HEK293 (cell line): Measurements from ENCODE around the gene LRP1.

Source experiments
- CTCF ChIA-PET: fragments of 350-600 bp; formaldehyde crosslinking; extraction: SDS; loops from one replicate; lab custom pipeline; 2021; ENCODE audit warnings: antibody characterized with exemption; lab: Yijun Ruan, JAX
- POLR2A ChIA-PET: fragments of 300-600 bp; formaldehyde crosslinking; extraction: SDS; loops from one replicate; lab custom pipeline; 2020; ENCODE audit warnings: antibody characterized with exemption, inconsistent platforms; lab: Yijun Ruan, JAX
- H3K27ac ChIP-seq: fragments of 200-500 bp; sonication (Bioruptor generic); 2 replicates; pipeline ENCODE4 v1.5.1; 2014; ENCODE audit warnings: low read depth, low read length, control low read depth, inconsistent platforms; ENCODE audit errors: extremely low read depth
- H3K36me3 ChIP-seq, 2 experiments: fragments of 200-500 bp in 1 of 2; sonication (Bioruptor generic) in 1 of 2; 1 replicate in 1 of 2; 2 replicates in 1 of 2; pipeline ENCODE4 v1.5.1; 2014 to 2017; ENCODE audit warnings: inconsistent platforms in 2 of 2, low read length in 2 of 2; ENCODE audit not compliant: control insufficient read depth in 2 of 2, insufficient read depth in 1 of 2
- H3K4me1 ChIP-seq: fragments of 200-500 bp; sonication (Bioruptor generic); 2 replicates; pipeline ENCODE4 v1.5.1; 2014; ENCODE audit warnings: mild to moderate bottlenecking, low read length, inconsistent platforms; ENCODE audit not compliant: control insufficient read depth, insufficient read depth
- H3K4me3 ChIP-seq: 2 replicates; pipeline ENCODE4 v1.5.1; 2011; ENCODE audit warnings: low read depth, mild to moderate bottlenecking, control low read depth, low read length, moderate library complexity
- H3K9me3 ChIP-seq: fragments of 200-500 bp; sonication (Bioruptor generic); 2 replicates; pipeline ENCODE4 v1.5.1; 2014; ENCODE audit warnings: low read depth, low read length, inconsistent platforms; ENCODE audit not compliant: control insufficient read depth, insufficient read depth
- EGR2 ChIP-seq: fragments of 450-650 bp; formaldehyde crosslinking; IDR thresholded peaks from 2 replicates; pipeline ENCODE4 v1.5.1; 2016; ENCODE audit warnings: low read depth, missing biosample characterization, missing genetic modification characterization
- HOXC10 ChIP-seq: sonication (generic); formaldehyde crosslinking; IDR thresholded peaks from 2 replicates; pipeline ENCODE4 v1.8.1; 2023; ENCODE audit warnings: mild to moderate bottlenecking, missing genetic modification reagents
- KLF9 ChIP-seq: fragments of 450-650 bp; formaldehyde crosslinking; IDR thresholded peaks from 2 replicates; pipeline ENCODE4 v1.5.1; 2016; ENCODE audit warnings: missing biosample characterization, missing genetic modification characterization, low read depth
- OVOL3 ChIP-seq: fragments of 450-650 bp; formaldehyde crosslinking; IDR thresholded peaks from 2 replicates; pipeline ENCODE4 v1.5.1; 2016; ENCODE audit warnings: missing biosample characterization, missing genetic modification characterization
- SP7 ChIP-seq: fragments of 450-650 bp; formaldehyde crosslinking; IDR thresholded peaks from 2 replicates; pipeline ENCODE4 v1.5.1; 2016; ENCODE audit warnings: missing biosample characterization, missing genetic modification characterization
- ZBTB48 ChIP-seq: fragments of 450-650 bp; formaldehyde crosslinking; IDR thresholded peaks from 2 replicates; pipeline ENCODE4 v1.5.1; 2016; ENCODE audit warnings: missing biosample characterization, missing genetic modification characterization
- ZBTB7A ChIP-seq: fragments of 450-650 bp; formaldehyde crosslinking; IDR thresholded peaks from 2 replicates; pipeline ENCODE4 v1.5.1; 2016; ENCODE audit warnings: low read depth, missing biosample characterization, missing genetic modification characterization
- ZFHX2 ChIP-seq: fragments of 450-650 bp; formaldehyde crosslinking; conservative IDR thresholded peaks from 2 replicates; pipeline ENCODE4 v1.5.1; 2016; ENCODE audit warnings: missing biosample characterization, missing genetic modification characterization
- ZNF10 ChIP-seq: fragments of 450-650 bp; formaldehyde crosslinking; IDR thresholded peaks from 2 replicates; pipeline ENCODE4 v1.5.1; 2017; ENCODE audit warnings: missing biosample characterization, missing genetic modification characterization
- ZNF157 ChIP-seq: fragments of 450-650 bp; formaldehyde crosslinking; IDR thresholded peaks from 2 replicates; pipeline ENCODE4 v1.5.1; 2016; ENCODE audit warnings: missing biosample characterization, missing genetic modification characterization
- ZNF211 ChIP-seq: fragments of 450-650 bp; formaldehyde crosslinking; IDR thresholded peaks from 2 replicates; pipeline ENCODE4 v1.5.1; 2016; ENCODE audit warnings: low read depth, missing biosample characterization, missing genetic modification characterization
- ZNF248 ChIP-seq: fragments of 450-650 bp; formaldehyde crosslinking; IDR thresholded peaks from 2 replicates; pipeline ENCODE4 v1.5.1; 2017; ENCODE audit warnings: missing biosample characterization, missing genetic modification characterization
- ZNF311 ChIP-seq: fragments of 450-650 bp; formaldehyde crosslinking; IDR thresholded peaks from 2 replicates; pipeline ENCODE4 v1.5.1; 2017; ENCODE audit warnings: missing biosample characterization, missing genetic modification characterization, borderline replicate concordance
- ZNF341 ChIP-seq: fragments of 450-650 bp; formaldehyde crosslinking; IDR thresholded peaks from 2 replicates; pipeline ENCODE4; 2016; ENCODE audit warnings: low read depth, missing biosample characterization, missing genetic modification characterization
- ZNF473 ChIP-seq: fragments of 450-650 bp; formaldehyde crosslinking; IDR thresholded peaks from 2 replicates; pipeline ENCODE4 v1.5.1; 2017; ENCODE audit warnings: missing biosample characterization, missing genetic modification characterization
- ZNF561 ChIP-seq: fragments of 450-650 bp; IDR thresholded peaks from 2 replicates; pipeline ENCODE4 v1.5.1; 2018; ENCODE audit warnings: missing biosample characterization, missing genetic modification characterization, borderline replicate concordance
- ZNF626 ChIP-seq: fragments of 450-650 bp; sonication (Bioruptor Pico); formaldehyde crosslinking; IDR thresholded peaks from 2 replicates; pipeline ENCODE4 v1.5.1; 2018; ENCODE audit warnings: missing biosample characterization, missing genetic modification characterization, inconsistent platforms
- ZNF654 ChIP-seq: fragments of 450-650 bp; formaldehyde crosslinking; IDR thresholded peaks from 2 replicates; pipeline ENCODE4 v1.5.1; 2016; ENCODE audit warnings: low read depth, missing biosample characterization, missing genetic modification characterization
- ZNF658 ChIP-seq: fragments of 450-650 bp; formaldehyde crosslinking; IDR thresholded peaks from 2 replicates; pipeline ENCODE4; 2016; ENCODE audit warnings: missing biosample characterization, missing genetic modification characterization
- ZNF670 ChIP-seq: fragments of 450-650 bp; formaldehyde crosslinking; IDR thresholded peaks from 2 replicates; pipeline ENCODE4 v1.5.1; 2016; ENCODE audit warnings: missing biosample characterization, missing genetic modification characterization, low read depth
- TF ChIP-seq, protein P1 (sequence below): fragments of 450-650 bp; formaldehyde crosslinking; IDR thresholded peaks from 2 replicates; pipeline ENCODE4 v1.5.1; 2016; ENCODE audit warnings: missing biosample characterization, missing genetic modification characterization
- TF ChIP-seq, protein P2 (sequence below): fragments of 450-650 bp; formaldehyde crosslinking; IDR thresholded peaks from 2 replicates; pipeline ENCODE4 v1.5.1; 2016; ENCODE audit warnings: missing biosample characterization, missing genetic modification characterization
- TF ChIP-seq, protein P3 (sequence below): fragments of 450-650 bp; formaldehyde crosslinking; IDR thresholded peaks from 2 replicates; pipeline ENCODE4 v1.5.1; 2016; ENCODE audit warnings: missing biosample characterization, missing genetic modification characterization, borderline replicate concordance
- TF ChIP-seq, protein P4 (sequence below): fragments of 450-650 bp; formaldehyde crosslinking; IDR thresholded peaks from 2 replicates; pipeline ENCODE4 v1.5.1; 2016; ENCODE audit warnings: missing biosample characterization, missing genetic modification characterization
- TF ChIP-seq, protein P5 (sequence below): fragments of 450-650 bp; formaldehyde crosslinking; IDR thresholded peaks from 2 replicates; pipeline ENCODE4 v1.5.1; 2016; ENCODE audit warnings: missing biosample characterization, missing genetic modification characterization

LRP1 gene

DNA sequence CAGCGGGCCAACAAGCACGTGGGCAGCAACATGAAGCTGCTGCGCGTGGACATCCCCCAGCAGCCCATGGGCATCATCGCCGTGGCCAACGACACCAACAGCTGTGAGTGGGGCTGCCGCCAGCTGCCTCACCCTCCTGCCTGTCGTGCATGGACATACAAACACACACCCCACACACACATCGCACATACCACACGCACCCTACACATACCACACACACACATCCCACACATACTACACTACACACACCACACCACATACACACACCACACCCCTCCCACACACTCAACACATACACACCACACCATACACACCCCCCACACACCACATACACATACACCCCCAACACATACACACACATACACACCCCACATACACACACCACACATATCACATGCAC, 63.1 kb downstream of the LRP1 start:
- no peaks in the 10 kb centered on the region for H3K4me1 ChIP-seq
- H3K4me3 ChIP-seq: no peak overlapping the region
- TF ChIP-seq ZNF248 (0 out of 2 replicates have a peak, but pooled peaks have one; percentile 34), EGR2 (peak; percentile 96), ZNF670 (tag by site-specific recombination) (no peak), ZNF311 (tag by site-specific recombination) (0 out of 2 replicates have a peak, but pooled peaks have one; percentile 13), ZNF157 (tag by site-specific recombination) (0 out of 2 replicates have a peak, but pooled peaks have one; percentile 27), ZNF10 (tag by site-specific recombination) (no peak), ZNF473 (tag by site-specific recombination) (0 out of 2 replicates have a peak, but pooled peaks have one; percentile 32), OVOL3 (tag by site-specific recombination) (no peak), ZNF626 (tag by site-specific recombination) (no peak), ZNF211 (tag by site-specific recombination) (peak; percentile 85), ZBTB7A (tag by site-specific recombination) (peak; percentile 19; the same call in 1 of the 2 replicates), SP7 (tag by site-specific recombination) (no peak), HOXC10 (CRISPR knock-in tag) (no peak), ZNF654 (no peak), ZNF561 (tag by site-specific recombination) (no peak), ZNF341 (no peak), ZNF658 (0 out of 2 replicates have a peak, but pooled peaks have one; percentile 51), ZFHX2 (tag by site-specific recombination) (peak; percentile 95), KLF9 (peak; percentile 39; the same call in 1 of the 2 replicates), ZBTB48 (tag by site-specific recombination) (0 out of 2 replicates have a peak, but pooled peaks have one; percentile 16)
- TF ChIP-seq, protein P1, sequence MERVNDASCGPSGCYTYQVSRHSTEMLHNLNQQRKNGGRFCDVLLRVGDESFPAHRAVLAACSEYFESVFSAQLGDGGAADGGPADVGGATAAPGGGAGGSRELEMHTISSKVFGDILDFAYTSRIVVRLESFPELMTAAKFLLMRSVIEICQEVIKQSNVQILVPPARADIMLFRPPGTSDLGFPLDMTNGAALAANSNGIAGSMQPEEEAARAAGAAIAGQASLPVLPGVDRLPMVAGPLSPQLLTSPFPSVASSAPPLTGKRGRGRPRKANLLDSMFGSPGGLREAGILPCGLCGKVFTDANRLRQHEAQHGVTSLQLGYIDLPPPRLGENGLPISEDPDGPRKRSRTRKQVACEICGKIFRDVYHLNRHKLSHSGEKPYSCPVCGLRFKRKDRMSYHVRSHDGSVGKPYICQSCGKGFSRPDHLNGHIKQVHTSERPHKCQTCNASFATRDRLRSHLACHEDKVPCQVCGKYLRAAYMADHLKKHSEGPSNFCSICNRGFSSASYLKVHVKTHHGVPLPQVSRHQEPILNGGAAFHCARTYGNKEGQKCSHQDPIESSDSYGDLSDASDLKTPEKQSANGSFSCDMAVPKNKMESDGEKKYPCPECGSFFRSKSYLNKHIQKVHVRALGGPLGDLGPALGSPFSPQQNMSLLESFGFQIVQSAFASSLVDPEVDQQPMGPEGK (tag by site-specific recombination): 0 out of 2 replicates have a peak, but pooled peaks have one; percentile 22
- TF ChIP-seq, protein P2, sequence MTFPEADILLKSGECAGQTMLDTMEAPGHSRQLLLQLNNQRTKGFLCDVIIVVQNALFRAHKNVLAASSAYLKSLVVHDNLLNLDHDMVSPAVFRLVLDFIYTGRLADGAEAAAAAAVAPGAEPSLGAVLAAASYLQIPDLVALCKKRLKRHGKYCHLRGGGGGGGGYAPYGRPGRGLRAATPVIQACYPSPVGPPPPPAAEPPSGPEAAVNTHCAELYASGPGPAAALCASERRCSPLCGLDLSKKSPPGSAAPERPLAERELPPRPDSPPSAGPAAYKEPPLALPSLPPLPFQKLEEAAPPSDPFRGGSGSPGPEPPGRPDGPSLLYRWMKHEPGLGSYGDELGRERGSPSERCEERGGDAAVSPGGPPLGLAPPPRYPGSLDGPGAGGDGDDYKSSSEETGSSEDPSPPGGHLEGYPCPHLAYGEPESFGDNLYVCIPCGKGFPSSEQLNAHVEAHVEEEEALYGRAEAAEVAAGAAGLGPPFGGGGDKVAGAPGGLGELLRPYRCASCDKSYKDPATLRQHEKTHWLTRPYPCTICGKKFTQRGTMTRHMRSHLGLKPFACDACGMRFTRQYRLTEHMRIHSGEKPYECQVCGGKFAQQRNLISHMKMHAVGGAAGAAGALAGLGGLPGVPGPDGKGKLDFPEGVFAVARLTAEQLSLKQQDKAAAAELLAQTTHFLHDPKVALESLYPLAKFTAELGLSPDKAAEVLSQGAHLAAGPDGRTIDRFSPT (tag by site-specific recombination): peak; percentile 75; the same call in 1 of the 2 replicates
- TF ChIP-seq, protein P3, sequence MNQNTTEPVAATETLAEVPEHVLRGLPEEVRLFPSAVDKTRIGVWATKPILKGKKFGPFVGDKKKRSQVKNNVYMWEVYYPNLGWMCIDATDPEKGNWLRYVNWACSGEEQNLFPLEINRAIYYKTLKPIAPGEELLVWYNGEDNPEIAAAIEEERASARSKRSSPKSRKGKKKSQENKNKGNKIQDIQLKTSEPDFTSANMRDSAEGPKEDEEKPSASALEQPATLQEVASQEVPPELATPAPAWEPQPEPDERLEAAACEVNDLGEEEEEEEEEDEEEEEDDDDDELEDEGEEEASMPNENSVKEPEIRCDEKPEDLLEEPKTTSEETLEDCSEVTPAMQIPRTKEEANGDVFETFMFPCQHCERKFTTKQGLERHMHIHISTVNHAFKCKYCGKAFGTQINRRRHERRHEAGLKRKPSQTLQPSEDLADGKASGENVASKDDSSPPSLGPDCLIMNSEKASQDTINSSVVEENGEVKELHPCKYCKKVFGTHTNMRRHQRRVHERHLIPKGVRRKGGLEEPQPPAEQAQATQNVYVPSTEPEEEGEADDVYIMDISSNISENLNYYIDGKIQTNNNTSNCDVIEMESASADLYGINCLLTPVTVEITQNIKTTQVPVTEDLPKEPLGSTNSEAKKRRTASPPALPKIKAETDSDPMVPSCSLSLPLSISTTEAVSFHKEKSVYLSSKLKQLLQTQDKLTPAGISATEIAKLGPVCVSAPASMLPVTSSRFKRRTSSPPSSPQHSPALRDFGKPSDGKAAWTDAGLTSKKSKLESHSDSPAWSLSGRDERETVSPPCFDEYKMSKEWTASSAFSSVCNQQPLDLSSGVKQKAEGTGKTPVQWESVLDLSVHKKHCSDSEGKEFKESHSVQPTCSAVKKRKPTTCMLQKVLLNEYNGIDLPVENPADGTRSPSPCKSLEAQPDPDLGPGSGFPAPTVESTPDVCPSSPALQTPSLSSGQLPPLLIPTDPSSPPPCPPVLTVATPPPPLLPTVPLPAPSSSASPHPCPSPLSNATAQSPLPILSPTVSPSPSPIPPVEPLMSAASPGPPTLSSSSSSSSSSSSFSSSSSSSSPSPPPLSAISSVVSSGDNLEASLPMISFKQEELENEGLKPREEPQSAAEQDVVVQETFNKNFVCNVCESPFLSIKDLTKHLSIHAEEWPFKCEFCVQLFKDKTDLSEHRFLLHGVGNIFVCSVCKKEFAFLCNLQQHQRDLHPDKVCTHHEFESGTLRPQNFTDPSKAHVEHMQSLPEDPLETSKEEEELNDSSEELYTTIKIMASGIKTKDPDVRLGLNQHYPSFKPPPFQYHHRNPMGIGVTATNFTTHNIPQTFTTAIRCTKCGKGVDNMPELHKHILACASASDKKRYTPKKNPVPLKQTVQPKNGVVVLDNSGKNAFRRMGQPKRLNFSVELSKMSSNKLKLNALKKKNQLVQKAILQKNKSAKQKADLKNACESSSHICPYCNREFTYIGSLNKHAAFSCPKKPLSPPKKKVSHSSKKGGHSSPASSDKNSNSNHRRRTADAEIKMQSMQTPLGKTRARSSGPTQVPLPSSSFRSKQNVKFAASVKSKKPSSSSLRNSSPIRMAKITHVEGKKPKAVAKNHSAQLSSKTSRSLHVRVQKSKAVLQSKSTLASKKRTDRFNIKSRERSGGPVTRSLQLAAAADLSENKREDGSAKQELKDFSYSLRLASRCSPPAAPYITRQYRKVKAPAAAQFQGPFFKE (tag by site-specific recombination): 0 out of 2 replicates have a peak, but pooled peaks have one; percentile 27
- TF ChIP-seq, protein P4, sequence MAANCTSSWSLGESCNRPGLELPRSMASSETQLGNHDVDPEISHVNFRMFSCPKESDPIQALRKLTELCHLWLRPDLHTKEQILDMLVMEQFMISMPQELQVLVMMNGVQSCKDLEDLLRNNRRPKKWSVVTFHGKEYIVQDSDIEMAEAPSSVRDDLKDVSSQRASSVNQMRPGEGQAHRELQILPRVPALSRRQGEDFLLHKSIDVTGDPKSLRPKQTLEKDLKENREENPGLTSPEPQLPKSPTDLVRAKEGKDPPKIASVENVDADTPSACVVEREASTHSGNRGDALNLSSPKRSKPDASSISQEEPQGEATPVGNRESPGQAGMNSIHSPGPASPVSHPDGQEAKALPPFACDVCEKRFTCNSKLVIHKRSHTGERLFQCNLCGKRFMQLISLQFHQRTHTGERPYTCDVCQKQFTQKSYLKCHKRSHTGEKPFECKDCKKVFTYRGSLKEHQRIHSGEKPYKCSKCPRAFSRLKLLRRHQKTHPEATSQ (tag by site-specific recombination): 0 out of 2 replicates have a peak, but pooled peaks have one; percentile 20
- TF ChIP-seq, protein P5, sequence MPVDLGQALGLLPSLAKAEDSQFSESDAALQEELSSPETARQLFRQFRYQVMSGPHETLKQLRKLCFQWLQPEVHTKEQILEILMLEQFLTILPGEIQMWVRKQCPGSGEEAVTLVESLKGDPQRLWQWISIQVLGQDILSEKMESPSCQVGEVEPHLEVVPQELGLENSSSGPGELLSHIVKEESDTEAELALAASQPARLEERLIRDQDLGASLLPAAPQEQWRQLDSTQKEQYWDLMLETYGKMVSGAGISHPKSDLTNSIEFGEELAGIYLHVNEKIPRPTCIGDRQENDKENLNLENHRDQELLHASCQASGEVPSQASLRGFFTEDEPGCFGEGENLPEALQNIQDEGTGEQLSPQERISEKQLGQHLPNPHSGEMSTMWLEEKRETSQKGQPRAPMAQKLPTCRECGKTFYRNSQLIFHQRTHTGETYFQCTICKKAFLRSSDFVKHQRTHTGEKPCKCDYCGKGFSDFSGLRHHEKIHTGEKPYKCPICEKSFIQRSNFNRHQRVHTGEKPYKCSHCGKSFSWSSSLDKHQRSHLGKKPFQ (tag by site-specific recombination): peak; percentile 84
- H3K36me3 ChIP-seq: peaks cover 9 to 100% of the 10 kb centered on the region in 2 experiments; a peak in 2 of 3 replicates
- H3K27ac ChIP-seq: no peak overlapping the region
- ChIA-PET POLR2A (no interaction called here), CTCF (interaction anchor here (1.3 kb wide), 1 partner anchor 67 kb away, joined by 6 read pairs; no protein-coding TSS in a partner anchor)
- H3K9me3 ChIP-seq: no peaks in the 10 kb centered on the region
